ENCODE results near the gene ATP13A4.

- TF ChIP-seq CTCF (IDR thresholded peaks at IDR 0.05): no peak
- TF ChIP-seq POLR2A (IDR thresholded peaks at IDR 0.05): no peak
These were observed 89.8 kb downstream of the ATP13A4 start for GRCh38 chr3:193464889-193465288.

All from uterus (tissue), 2 donors.